H9 (cell line): ENCODE results near the gene SERPIND1. TPM values are rescaled to one million over a fixed set of nuclear protein-coding genes. Genes with fewer than 3 reads are reported as not detected.

Experiments used
- DNase-seq: peaks from one replicate; pipeline ENCODE4 v3.0.0-alpha.2; 2017
- H2AFZ ChIP-seq: one replicate; pipeline ENCODE4 v1.6.1; 2013; ENCODE audit warnings: mild to moderate bottlenecking, low read length, control low read depth, moderate library complexity
- H2AK5ac ChIP-seq: 2 replicates; pipeline ENCODE4 v1.6.1; 2013; ENCODE audit warnings: low read length, control low read depth, mixed read lengths; ENCODE audit not compliant: insufficient read length
- H2BK120ac ChIP-seq: one replicate; pipeline ENCODE4 v1.6.1; 2013; ENCODE audit warnings: low read depth, mild to moderate bottlenecking, low read length, control low read depth, inconsistent platforms; ENCODE audit not compliant: poor library complexity, severe bottlenecking
- H2BK12ac ChIP-seq: 2 replicates; pipeline ENCODE4 v1.6.1; 2013; ENCODE audit warnings: low read length, control low read depth, mixed read lengths, low read depth; ENCODE audit not compliant: insufficient read length
- H2BK15ac ChIP-seq: 2 replicates; pipeline ENCODE4 v1.6.1; 2013; ENCODE audit warnings: low read depth, low read length, control low read depth
- H2BK20ac ChIP-seq: one replicate; pipeline ENCODE4 v1.6.1; 2013; ENCODE audit warnings: low read depth, mild to moderate bottlenecking, low read length, control low read depth, inconsistent platforms; ENCODE audit not compliant: poor library complexity, severe bottlenecking
- H2BK5ac ChIP-seq: 2 replicates; pipeline ENCODE4 v1.6.1; 2013; ENCODE audit warnings: low read length, control low read depth, mixed read lengths; ENCODE audit not compliant: insufficient read length
- H3K14ac ChIP-seq: 2 replicates; pipeline ENCODE4 v1.6.1; 2013; ENCODE audit warnings: low read length, control low read depth; ENCODE audit not compliant: insufficient read depth
- H3K18ac ChIP-seq: 2 replicates; pipeline ENCODE4 v1.6.1; 2013; ENCODE audit warnings: low read depth, mild to moderate bottlenecking, mixed read lengths, low read length, control low read depth; ENCODE audit not compliant: insufficient read length
- H3K23ac ChIP-seq: 2 replicates; pipeline ENCODE4 v1.6.1; 2013; ENCODE audit warnings: low read length, control low read depth, mixed read lengths, low read depth; ENCODE audit not compliant: insufficient read length
- H3K23me2 ChIP-seq: 2 replicates; pipeline ENCODE4 v1.6.1; 2013; ENCODE audit warnings: low read depth, mild to moderate bottlenecking, mixed read lengths, low read length, control low read depth; ENCODE audit not compliant: insufficient read length, poor library complexity, severe bottlenecking
- H3K27ac ChIP-seq: 2 replicates; pipeline ENCODE4 v1.5.1; 2013; ENCODE audit warnings: low read length, control low read depth, mixed read lengths, low read depth; ENCODE audit not compliant: insufficient read length
- H3K27me3 ChIP-seq: 2 replicates; pipeline ENCODE4 v1.6.1; 2013; ENCODE audit warnings: low read length, control low read depth, inconsistent platforms; ENCODE audit not compliant: insufficient read depth
- H3K4ac ChIP-seq: 2 replicates; pipeline ENCODE4 v1.6.1; 2013; ENCODE audit warnings: low read depth, mild to moderate bottlenecking, control low read depth, inconsistent platforms, low read length, moderate library complexity
- H3K4me1 ChIP-seq: 2 replicates; pipeline ENCODE4 v1.6.1; 2013; ENCODE audit warnings: low read length, control low read depth, inconsistent platforms; ENCODE audit not compliant: insufficient read depth
- H3K4me2 ChIP-seq: 2 replicates; pipeline ENCODE4 v1.6.1; 2013; ENCODE audit warnings: low read length, control low read depth, mixed read lengths; ENCODE audit not compliant: insufficient read length, insufficient read depth
- H3K56ac ChIP-seq: 2 replicates; pipeline ENCODE4 v1.6.1; 2013; ENCODE audit warnings: low read depth, mild to moderate bottlenecking, mixed read lengths, low read length, control low read depth; ENCODE audit not compliant: insufficient read length
- H3K79me1 ChIP-seq: 2 replicates; pipeline ENCODE4 v1.6.1; 2013; ENCODE audit warnings: low read depth, mild to moderate bottlenecking, moderate library complexity, low read length, control low read depth, inconsistent platforms; ENCODE audit not compliant: insufficient read depth, poor library complexity, severe bottlenecking
- H3K79me2 ChIP-seq: 2 replicates; pipeline ENCODE4 v1.6.1; 2013; ENCODE audit warnings: low read length, control low read depth, inconsistent platforms; ENCODE audit not compliant: insufficient read depth
- H3K9ac ChIP-seq: 2 replicates; pipeline ENCODE4 v1.6.1; 2013; ENCODE audit warnings: low read length, control low read depth, mixed read lengths; ENCODE audit not compliant: insufficient read length; ENCODE audit errors: extremely low read depth
- H3K9me3 ChIP-seq: one replicate; pipeline ENCODE4 v1.6.1; 2013; ENCODE audit warnings: low read depth, low read length, inconsistent platforms; ENCODE audit not compliant: control insufficient read depth
- H3T11ph ChIP-seq: one replicate; pipeline ENCODE4 v1.6.1; 2013; ENCODE audit warnings: mild to moderate bottlenecking, low read length, control low read depth, inconsistent platforms
- H4K20me1 ChIP-seq: one replicate; pipeline ENCODE4 v1.6.1; 2013; ENCODE audit not compliant: control insufficient read depth, insufficient read length, insufficient read depth
- H4K5ac ChIP-seq: 2 replicates; pipeline ENCODE4 v1.6.1; 2013; ENCODE audit warnings: low read depth, mild to moderate bottlenecking, mixed read lengths, low read length, control low read depth; ENCODE audit not compliant: insufficient read length
- H4K8ac ChIP-seq: replicated peaks from 2 replicates; pipeline ENCODE4 v1.6.1; 2013; ENCODE audit warnings: low read length, control low read depth, mixed read lengths, low read depth; ENCODE audit not compliant: insufficient read length
- H4K91ac ChIP-seq: 2 replicates; pipeline ENCODE4 v1.6.1; 2013; ENCODE audit warnings: low read depth, mild to moderate bottlenecking, moderate library complexity, mixed read lengths, low read length, control low read depth; ENCODE audit not compliant: insufficient read length
- H3K27ac Mint-ChIP-seq, 3 experiments: 2 replicates in 2 of 3; 3 replicates in 1 of 3; pipeline ENCODE4 v1.8.0; 2020 to 2021; ENCODE audit warnings: mixed read lengths in 3 of 3, mild to moderate bottlenecking in 1 of 3, moderate library complexity in 1 of 3
- H3K27me3 Mint-ChIP-seq: 2 replicates; pipeline ENCODE4 v1.8.0; 2021; ENCODE audit warnings: low read depth, mild to moderate bottlenecking, moderate library complexity, mixed read lengths
- H3K36me3 Mint-ChIP-seq, 3 experiments: 2 replicates in 2 of 3; 3 replicates in 1 of 3; pipeline ENCODE4 v1.8.0; 2020 to 2021; ENCODE audit warnings: low read depth in 3 of 3, mixed read lengths in 3 of 3; ENCODE audit not compliant: insufficient read depth in 1 of 3
- H3K4me1 Mint-ChIP-seq, 2 experiments: 2 replicates each; pipeline ENCODE4 v1.8.0; 2020; ENCODE audit warnings: mixed read lengths in 2 of 2
- H3K4me3 Mint-ChIP-seq, 2 experiments: 2 replicates in 1 of 2; 3 replicates in 1 of 2; pipeline ENCODE4 v1.8.0; 2020 to 2021; ENCODE audit warnings: mild to moderate bottlenecking in 2 of 2, mixed read lengths in 2 of 2, moderate library complexity in 1 of 2
- H3K9me3 Mint-ChIP-seq, 2 experiments: 2 replicates in 1 of 2; 3 replicates in 1 of 2; pipeline ENCODE4 v1.8.0; 2020; ENCODE audit warnings: mild to moderate bottlenecking in 2 of 2, mixed read lengths in 2 of 2, moderate library complexity in 1 of 2
- CTCF ChIP-seq: fragments of 200-600 bp; sonication (generic); conservative IDR thresholded peaks from 3 replicates; pipeline ENCODE4 v1.8.0; 2021; ENCODE audit warnings: antibody characterized with exemption, mild to moderate bottlenecking
- WGBS: extraction: QIAGEN DNeasy Blood & Tissue Kit; methylation state at CpG from one replicate; pipeline ENCODE4 v1.1.7; 2013; ENCODE audit warnings: missing lambda C conversion rate, low lambda C conversion rate, mixed read lengths; ENCODE audit not compliant: insufficient read length; ENCODE audit errors: extremely low coverage; 5-methylcytosine and 5-hydroxymethylcytosine counted together
- total RNA-seq: library from RNA; stranded (reverse); gene quantifications from 2 replicates; pipeline ENCODE4 v1.2.1, GENCODE V29; 2021

Gene SERPIND1
- total RNA-seq, 1 experiment from 2014 or later = not detected

GRCh38 chr22:20758688-20759087 lies 15.2 kb upstream of the SERPIND1 start:
- H3K4me2 ChIP-seq = no peak overlapping the region
- H3T11ph ChIP-seq = no peak overlapping the region
- H3K4me1 Mint-ChIP-seq = no peaks in the 10 kb centered on the region
- H3K36me3 Mint-ChIP-seq = peaks cover 4 to 35% (median 5%) of the 10 kb centered on the region in 3 experiments; a peak in 6 of 7 replicates
- H3K9ac ChIP-seq = no peak overlapping the region
- H2BK20ac ChIP-seq = no peak overlapping the region
- no peaks in the 10 kb centered on the region for H3K4me1 ChIP-seq
- no peaks in the 10 kb centered on the region for H3K23me2 ChIP-seq
- no peak overlapping the region for H3K4me3 Mint-ChIP-seq
- no CpG with 5 or more reads among the region's 2 CpGs for WGBS
- peak; percentile 55 for TF ChIP-seq CTCF
- no peak overlapping the region for H3K27ac ChIP-seq
- no peaks in the 10 kb centered on the region for H3K27me3 Mint-ChIP-seq
- no peaks in the 10 kb centered on the region for H4K20me1 ChIP-seq
- H4K8ac ChIP-seq = no peak overlapping the region
- H3K23ac ChIP-seq = no peak overlapping the region
- no peak overlapping the region for H2BK12ac ChIP-seq
- H3K56ac ChIP-seq = no peak overlapping the region
- no peak overlapping the region for H2BK120ac ChIP-seq
- H3K9me3 ChIP-seq = no peaks in the 10 kb centered on the region
- H3K79me2 ChIP-seq = no peaks in the 10 kb centered on the region
- H2AK5ac ChIP-seq = no peak overlapping the region
- H3K14ac ChIP-seq = no peak overlapping the region
- no peak overlapping the region for H3K4ac ChIP-seq
- no peak overlapping the region for H3K18ac ChIP-seq
- H2BK15ac ChIP-seq = no peak overlapping the region
- no peaks in the 10 kb centered on the region for H3K79me1 ChIP-seq
- H3K27ac Mint-ChIP-seq = no peak overlapping the region
- H4K5ac ChIP-seq = no peak overlapping the region
- no peak overlapping the region for H2BK5ac ChIP-seq
- no peaks in the 10 kb centered on the region for H3K27me3 ChIP-seq
- no peak overlapping the region for H4K91ac ChIP-seq
- DNase-seq = peak; percentile 46
- no peaks in the 10 kb centered on the region for H3K9me3 Mint-ChIP-seq
- no peak overlapping the region for H2AFZ ChIP-seq
